ENCODE results near the gene IL2.

- no peak for TF ChIP-seq EZH2 (IDR thresholded peaks at IDR 0.05; ENCODE audit: low read length, unreplicated experiment)
- TF ChIP-seq, protein P1, sequence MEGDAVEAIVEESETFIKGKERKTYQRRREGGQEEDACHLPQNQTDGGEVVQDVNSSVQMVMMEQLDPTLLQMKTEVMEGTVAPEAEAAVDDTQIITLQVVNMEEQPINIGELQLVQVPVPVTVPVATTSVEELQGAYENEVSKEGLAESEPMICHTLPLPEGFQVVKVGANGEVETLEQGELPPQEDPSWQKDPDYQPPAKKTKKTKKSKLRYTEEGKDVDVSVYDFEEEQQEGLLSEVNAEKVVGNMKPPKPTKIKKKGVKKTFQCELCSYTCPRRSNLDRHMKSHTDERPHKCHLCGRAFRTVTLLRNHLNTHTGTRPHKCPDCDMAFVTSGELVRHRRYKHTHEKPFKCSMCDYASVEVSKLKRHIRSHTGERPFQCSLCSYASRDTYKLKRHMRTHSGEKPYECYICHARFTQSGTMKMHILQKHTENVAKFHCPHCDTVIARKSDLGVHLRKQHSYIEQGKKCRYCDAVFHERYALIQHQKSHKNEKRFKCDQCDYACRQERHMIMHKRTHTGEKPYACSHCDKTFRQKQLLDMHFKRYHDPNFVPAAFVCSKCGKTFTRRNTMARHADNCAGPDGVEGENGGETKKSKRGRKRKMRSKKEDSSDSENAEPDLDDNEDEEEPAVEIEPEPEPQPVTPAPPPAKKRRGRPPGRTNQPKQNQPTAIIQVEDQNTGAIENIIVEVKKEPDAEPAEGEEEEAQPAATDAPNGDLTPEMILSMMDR (conservative IDR thresholded peaks at IDR 0.05; ENCODE audit: low read depth, low read length), result no peak
These were observed 12.9 kb upstream of the IL2 start for GRCh38 chr4:122469457-122469856.

Data from PC-3 (cell line).